Mononuclear cell (primary cell): Measurements from ENCODE around the gene FLACC1. TPM values are rescaled to one million over a fixed set of nuclear protein-coding genes. Genes with fewer than 3 reads are reported as not detected.
A peak's percentile ranks its signal among the peaks of the same experiment; 100 is the strongest.
"Not testable (repeated sequence)": the region's sequence is repeated elsewhere in the genome, so short reads cannot be mapped to it uniquely, and the experiment has no call there.

ENCODE experiments used
- H3K27me3 ChIP-seq: 2 replicates; pipeline ENCODE4 v1.6.0; 2011; ENCODE audit warnings: low read length, control low read depth; ENCODE audit not compliant: insufficient read depth
- H3K4me1 ChIP-seq: 2 replicates; pipeline ENCODE4 v1.5.1; 2011; ENCODE audit warnings: mild to moderate bottlenecking, low read length, control low read depth; ENCODE audit not compliant: insufficient read depth
- H3K4me3 ChIP-seq: 2 replicates; pipeline ENCODE4 v1.5.1; 2011; ENCODE audit warnings: mild to moderate bottlenecking, low read length, moderate library complexity
- H3K9me3 ChIP-seq: 2 replicates; pipeline ENCODE4 v1.5.1; 2011; ENCODE audit warnings: low read depth, mild to moderate bottlenecking, control low read depth, low read length
- total RNA-seq: library from RNA; depleted of rRNA; stranded (reverse); fragments of >200 nt; gene quantifications from one replicate; pipeline ENCODE4 v1.2.3, GENCODE V29; 2012

Gene FLACC1
- total RNA-seq, 1 donor, result 9.6 TPM

DNA sequence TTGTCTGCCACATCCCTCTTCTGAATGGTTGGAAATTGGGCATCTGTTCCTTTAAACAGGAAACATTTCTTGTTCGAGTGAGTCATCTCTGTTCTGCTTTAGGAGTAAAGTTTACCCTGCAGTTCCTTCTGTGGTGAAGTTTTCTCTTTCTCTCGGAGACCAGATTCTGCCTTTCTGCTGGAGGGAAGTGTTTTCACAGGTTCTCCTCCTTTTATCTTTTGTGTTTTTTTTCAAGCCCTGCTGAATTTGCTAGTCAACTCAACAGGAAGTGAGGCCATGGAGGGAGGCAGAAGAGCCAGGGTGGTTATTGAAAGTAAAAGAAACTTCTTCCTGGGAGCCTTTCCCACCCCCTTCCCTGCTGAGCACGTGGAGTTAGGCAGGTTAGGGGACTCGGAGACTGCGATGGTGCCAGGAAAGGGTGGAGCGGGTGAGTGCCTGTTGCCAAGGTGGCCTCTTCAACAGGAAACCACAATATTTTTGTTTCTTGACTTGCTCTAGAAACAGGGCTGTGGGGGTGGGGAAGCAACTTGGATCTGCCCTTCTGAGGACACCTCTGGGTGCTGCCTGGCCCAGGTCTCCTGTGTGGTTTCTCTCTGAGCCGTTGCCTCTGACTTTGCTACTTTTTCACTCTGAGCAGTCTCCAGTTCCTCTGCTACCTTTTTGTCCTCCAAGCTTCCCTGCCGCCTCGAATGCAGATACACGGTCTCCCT lies 99.0 kb downstream of the FLACC1 start:
- H3K4me1 ChIP-seq, result peaks cover 78% of the 10 kb centered on the region
- peak overlapping the region; percentile 74 for H3K4me3 ChIP-seq
- no peaks in the 10 kb centered on the region for H3K27me3 ChIP-seq
- no peaks in the 10 kb centered on the region for H3K9me3 ChIP-seq

DNA sequence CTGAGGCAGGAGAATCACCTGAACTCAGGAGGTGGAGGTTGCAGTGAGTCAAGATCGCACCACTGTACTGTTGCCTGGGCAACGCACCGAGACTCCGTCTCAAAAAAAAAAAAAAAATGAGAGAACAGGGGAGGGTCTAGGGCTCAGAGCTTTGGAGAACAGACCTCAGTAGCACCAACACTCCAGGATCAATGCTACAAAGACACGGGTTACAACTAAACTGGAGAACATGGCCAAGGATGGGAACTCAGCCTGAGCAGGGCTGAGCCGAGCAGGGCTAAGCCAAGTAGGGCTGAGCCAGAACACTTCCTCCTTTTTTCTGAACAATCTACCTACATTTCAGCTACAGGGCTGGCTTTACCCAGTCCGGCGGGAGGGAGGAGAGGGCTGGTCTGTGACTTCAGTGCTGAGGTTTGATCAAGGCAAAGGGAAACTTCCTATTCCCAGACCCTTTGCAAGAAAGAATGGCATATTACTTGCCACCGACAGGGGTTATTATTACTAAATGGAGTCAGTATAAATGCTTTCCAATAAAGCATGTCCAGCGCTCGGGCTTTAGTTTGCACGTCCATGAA lies 99.7 kb downstream of the FLACC1 start:
- H3K4me3 ChIP-seq, result peak overlapping the region; percentile 74
- H3K4me1 ChIP-seq, result peaks cover 79% of the 10 kb centered on the region
- no peaks in the 10 kb centered on the region for H3K27me3 ChIP-seq
- no peaks in the 10 kb centered on the region for H3K9me3 ChIP-seq

DNA sequence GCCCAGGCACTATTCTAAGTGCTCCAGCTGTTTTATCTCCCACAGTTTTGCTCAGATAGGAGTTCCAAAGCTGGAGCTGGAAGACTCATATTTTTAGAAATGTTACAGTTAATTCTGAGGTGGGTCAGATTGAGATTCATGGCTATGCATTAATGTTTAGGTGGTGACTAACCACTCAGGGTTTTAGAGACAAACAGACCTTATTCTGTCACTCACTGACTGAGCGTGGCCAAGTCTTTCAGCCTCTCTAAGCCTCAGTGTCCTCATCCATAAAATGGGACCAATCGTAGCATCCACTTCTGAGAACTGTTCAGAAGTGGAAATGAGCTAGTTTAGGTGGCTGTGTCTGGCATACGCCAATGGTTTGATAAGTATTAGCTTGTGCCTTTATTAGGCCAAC lies 101.1 kb downstream of the FLACC1 start:
- peaks cover 83% of the 10 kb centered on the region for H3K4me1 ChIP-seq
- H3K4me3 ChIP-seq, result no peak overlapping the region
- H3K27me3 ChIP-seq, result no peaks in the 10 kb centered on the region
- no peaks in the 10 kb centered on the region for H3K9me3 ChIP-seq

DNA sequence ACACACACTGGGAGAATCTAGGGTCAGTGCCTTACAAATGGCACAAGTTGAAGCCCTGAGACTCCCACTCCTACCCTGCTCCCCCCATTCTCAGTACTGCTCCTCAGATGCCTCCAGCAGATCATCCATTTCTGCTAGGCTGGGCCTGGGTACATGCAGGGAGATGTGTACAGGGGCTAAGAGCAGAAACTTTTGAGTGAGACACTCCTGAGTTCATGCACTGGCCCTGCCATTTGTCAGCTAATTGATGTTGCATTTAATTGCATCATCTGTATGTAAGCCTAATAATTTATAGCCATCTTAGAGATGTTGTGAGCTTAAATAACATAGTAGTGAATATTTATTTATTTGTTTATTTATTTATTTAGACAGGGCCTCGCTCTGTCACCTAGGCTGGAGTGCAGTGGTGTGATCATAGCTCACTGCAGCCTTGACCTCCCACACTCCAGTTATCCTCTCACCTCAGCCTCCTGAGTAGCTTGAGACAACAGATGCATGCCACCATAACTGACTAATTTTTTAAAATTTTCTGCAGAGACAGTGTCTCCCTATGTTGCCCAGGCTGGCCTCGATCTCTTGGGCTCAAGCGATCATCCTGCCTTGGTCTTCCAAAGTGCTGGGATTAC lies 101.6 kb downstream of the FLACC1 start:
- no peaks in the 10 kb centered on the region for H3K27me3 ChIP-seq
- no peak overlapping the region for H3K4me3 ChIP-seq
- H3K9me3 ChIP-seq, result no peaks in the 10 kb centered on the region

DNA sequence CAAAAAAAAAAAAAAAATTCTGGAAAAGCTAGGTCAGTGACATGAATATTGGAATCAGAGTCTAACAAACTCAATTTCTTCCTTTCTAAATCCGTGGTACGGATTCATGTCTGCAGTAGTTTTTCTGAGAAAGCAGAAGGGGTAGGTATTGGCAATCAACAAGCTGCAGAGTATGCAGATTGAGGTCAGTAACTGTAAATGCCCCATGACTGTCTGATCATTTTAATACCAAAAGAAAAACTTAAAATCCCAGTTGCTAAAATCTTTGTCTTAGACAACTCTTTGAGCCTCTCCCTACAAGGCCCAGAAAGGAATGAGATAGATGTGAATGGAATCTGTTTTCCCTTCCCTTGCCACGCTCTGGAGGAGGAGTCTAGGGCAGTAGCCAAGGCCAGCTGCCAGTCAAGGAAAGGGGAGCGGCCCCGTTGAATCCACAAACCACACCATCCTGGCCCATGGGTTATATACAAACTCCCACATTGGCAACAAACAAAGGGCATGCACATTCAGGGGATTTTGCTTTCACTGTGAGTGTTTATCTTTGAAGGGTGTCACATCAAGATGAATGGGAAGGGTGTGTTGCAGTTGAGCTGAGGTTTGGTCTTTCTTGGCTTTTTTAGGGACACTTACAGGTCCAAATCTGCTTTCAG lies 102.9 kb downstream of the FLACC1 start:
- no peaks in the 10 kb centered on the region for H3K27me3 ChIP-seq
- peaks cover 76% of the 10 kb centered on the region for H3K4me1 ChIP-seq
- no peak overlapping the region for H3K4me3 ChIP-seq
- H3K9me3 ChIP-seq, result no peaks in the 10 kb centered on the region

More for the DNA sequence above, 101.6 kb downstream of the FLACC1 start:
- peaks cover 83% of the 10 kb centered on the region for H3K4me1 ChIP-seq

DNA sequence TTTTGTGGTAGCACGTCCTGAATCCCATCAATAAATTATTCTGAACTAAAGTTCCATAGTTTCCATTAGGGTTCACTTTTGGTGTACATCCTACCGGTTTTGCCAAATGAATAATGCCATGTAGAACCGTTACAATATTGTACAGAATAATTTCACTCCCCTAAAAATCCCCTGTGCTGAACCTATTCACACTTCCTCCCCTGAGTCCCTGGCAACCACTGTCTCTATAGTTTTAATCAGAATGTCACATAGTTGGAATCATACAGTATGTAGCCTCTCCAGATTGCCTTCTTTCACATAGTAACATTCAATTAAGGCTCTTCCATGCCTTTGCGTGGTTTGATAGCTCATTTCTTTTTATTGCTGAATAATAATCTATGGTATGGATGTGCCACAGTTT lies 106.4 kb downstream of the FLACC1 start:
- Histone ChIP-seq H3K4me3 (no peak overlapping the region), H3K27me3 (no peaks in the 10 kb centered on the region), H3K4me1 (peaks cover 63% of the 10 kb centered on the region), H3K9me3 (no peaks in the 10 kb centered on the region)

DNA sequence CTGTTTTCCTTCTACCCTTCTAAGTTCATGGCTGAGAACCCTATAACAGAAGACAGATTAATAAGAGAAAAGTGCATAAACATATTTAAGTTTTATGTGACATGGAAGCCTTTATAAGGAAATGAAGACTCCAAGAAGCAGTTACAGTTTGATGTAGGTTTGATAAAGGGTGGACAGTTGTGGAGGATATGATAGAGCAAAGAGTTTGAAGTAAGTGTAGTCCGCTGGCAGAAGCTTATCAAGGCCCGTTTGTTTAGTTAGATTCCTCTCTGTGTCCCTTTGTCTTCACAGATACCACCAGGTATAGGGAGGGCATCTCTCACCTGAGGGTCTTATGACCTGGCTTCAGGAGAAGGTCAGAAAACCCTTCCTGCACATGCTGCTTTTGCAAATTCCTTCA lies 107.3 kb downstream of the FLACC1 start:
- Histone ChIP-seq H3K27me3 (no peaks in the 10 kb centered on the region), H3K4me3 (no peak overlapping the region), H3K4me1 (peaks cover 63% of the 10 kb centered on the region), H3K9me3 (no peaks in the 10 kb centered on the region)

DNA sequence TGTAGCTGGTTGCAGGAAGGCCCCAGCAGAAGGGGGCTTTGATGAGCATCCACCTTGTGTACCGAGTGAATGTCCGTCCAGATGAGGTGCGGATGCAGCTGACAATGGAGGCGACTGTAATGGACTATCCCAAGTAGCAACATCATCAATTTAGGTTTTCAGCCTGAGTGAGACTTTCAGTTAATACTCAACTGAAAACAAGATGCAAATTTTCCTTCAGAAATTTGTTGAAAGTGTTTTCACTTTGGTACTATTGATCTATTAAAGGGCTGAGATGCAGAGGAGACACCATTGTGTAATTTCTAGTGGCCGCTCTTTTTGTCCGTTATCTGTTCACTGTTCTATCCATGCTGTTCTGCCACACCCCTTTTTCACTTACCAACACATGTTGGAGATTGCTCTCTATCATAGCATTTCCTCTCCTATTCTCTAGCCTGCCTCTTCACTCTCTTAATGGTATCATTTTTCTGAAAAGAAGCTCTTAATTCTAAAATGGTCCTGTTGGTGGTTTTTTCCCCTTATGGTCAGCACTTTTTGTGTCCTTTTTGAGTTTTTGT lies 108.8 kb downstream of the FLACC1 start:
- no peak overlapping the region for H3K4me3 ChIP-seq
- no peaks in the 10 kb centered on the region for H3K9me3 ChIP-seq
- H3K4me1 ChIP-seq, result peaks cover 55% of the 10 kb centered on the region
- no peaks in the 10 kb centered on the region for H3K27me3 ChIP-seq

DNA sequence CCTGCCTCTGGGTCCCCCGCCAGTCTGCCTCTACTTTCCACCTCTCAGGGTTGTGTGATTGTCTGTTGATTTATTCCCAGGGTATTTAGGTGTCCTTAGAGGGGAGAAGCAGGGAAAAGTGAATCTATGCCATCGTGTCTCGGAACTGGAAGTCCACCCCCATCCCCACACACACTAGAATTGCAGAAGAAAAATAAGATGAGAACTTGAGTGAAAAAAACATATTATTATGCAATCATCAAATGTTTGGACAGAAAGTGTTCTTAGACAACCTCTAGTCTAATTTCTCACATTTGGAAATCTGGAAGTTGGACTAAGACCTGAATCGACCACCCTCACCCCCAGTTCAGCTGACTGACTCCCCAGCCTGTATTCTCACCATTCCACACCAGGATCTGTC lies 110.9 kb downstream of the FLACC1 start:
- Histone ChIP-seq H3K4me3 (no peak overlapping the region), H3K9me3 (no peaks in the 10 kb centered on the region), H3K27me3 (no peaks in the 10 kb centered on the region), H3K4me1 (peaks cover 47% of the 10 kb centered on the region)

DNA sequence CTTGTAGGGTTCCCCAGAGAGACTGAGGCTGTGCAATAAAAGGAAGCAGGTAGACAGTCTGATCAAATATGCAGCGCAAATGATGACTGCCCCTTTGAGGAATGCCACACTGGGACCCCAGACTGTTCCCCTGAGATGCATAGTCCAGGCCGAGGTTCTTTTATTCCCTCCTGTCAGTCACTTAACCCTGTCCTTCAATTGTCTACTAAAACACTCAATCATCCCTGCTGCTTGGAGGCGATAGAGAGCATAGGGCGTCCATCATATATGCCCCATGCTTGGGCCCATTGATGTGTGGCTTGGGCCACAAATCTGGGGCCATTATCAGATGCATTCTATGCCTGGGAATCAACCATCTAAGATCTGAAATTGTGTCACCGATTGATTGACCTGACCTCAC lies 112.3 kb downstream of the FLACC1 start:
- Histone ChIP-seq H3K27me3 (no peaks in the 10 kb centered on the region), H3K9me3 (no peaks in the 10 kb centered on the region), H3K4me1 (peaks cover 54% of the 10 kb centered on the region), H3K4me3 (no peak overlapping the region)

DNA sequence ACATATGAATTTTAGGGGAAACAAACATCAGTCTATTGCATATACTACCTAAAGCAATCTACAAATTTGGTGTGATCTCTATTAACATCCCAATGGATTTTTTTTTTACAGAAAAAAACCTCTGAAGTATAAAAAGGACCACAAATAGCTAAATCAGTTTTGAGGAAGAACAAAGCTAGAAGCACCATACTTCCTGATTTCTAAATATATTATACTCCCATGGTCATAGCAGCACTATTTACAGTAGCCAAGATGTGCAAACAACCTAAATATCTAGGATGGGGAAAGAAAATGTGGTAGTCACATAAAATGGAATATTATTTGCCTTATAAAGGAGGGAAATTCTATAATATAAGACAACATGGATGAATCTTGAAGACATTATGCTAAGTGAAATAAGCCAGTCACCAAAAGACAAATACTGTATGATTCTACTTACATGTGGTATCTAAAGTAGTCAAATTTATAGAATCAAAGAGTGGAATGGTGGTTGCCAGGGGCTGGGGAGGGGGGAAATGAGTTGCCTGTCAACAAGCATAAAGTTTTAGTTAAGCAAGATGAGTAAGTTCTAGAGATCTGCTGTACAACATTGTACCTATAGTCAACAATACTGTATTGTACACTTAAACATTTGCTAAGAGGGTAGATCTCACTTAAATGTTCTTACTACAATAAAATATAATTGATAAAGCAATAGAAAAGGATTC lies 114.4 kb downstream of the FLACC1 start:
- Histone ChIP-seq H3K9me3 (no peaks in the 10 kb centered on the region), H3K4me3 (no peak overlapping the region), H3K27me3 (no peaks in the 10 kb centered on the region), H3K4me1 (peaks cover 72% of the 10 kb centered on the region)

DNA sequence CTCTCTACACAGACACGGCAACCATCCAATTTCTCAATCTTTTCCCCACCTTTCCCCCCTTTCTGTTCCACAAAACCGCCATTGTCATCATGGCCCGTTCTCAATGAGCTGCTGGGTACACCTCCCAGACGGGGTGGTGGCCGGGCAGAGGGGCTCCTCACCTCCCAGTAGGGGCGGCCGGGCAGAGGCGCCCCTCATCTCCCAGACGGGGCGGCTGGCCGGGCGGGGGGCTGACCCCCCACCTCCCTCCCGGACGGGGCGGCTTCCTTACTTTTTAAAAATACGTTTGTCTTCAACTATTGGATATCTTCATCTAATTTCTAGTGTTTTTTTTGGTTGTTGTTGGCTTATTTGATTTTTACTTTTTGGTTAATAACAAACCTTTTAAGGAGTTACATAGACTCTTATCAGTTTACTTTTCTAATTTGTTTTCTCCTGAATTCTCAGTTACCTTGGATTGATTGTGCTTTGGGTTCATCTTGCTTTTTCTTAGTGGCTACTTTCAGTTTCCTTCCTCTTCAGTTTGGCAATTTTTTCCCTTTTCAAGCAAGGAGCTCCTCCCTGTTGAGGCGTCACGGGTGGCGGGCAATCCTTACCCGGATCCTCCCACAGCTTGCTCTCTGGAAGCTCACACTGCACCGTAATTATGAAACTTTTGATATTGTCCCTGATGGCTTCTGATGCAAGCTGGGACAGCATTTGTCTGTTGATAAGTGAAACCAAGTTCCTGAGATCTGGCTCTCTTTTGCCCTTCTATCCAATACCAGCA lies 117.8 kb downstream of the FLACC1 start:
- not testable (repeated sequence) for H3K9me3 ChIP-seq

More for the DNA sequence above, 117.8 kb downstream of the FLACC1 start:
- H3K4me3 ChIP-seq, H3K27me3 ChIP-seq: not testable (repeated sequence)
- H3K4me1 ChIP-seq, result peaks cover 65% of the 10 kb centered on the region
